ENCODE data around the gene SPHK1.

- no peak for TF ChIP-seq ZNF565 (CRISPR knock-in tag; conservative IDR thresholded peaks at IDR 0.05; ENCODE audit: low read depth)
- no peak for TF ChIP-seq TOX (CRISPR knock-in tag; IDR thresholded peaks at IDR 0.05; ENCODE audit: borderline replicate concordance)
- TF ChIP-seq, protein P1, sequence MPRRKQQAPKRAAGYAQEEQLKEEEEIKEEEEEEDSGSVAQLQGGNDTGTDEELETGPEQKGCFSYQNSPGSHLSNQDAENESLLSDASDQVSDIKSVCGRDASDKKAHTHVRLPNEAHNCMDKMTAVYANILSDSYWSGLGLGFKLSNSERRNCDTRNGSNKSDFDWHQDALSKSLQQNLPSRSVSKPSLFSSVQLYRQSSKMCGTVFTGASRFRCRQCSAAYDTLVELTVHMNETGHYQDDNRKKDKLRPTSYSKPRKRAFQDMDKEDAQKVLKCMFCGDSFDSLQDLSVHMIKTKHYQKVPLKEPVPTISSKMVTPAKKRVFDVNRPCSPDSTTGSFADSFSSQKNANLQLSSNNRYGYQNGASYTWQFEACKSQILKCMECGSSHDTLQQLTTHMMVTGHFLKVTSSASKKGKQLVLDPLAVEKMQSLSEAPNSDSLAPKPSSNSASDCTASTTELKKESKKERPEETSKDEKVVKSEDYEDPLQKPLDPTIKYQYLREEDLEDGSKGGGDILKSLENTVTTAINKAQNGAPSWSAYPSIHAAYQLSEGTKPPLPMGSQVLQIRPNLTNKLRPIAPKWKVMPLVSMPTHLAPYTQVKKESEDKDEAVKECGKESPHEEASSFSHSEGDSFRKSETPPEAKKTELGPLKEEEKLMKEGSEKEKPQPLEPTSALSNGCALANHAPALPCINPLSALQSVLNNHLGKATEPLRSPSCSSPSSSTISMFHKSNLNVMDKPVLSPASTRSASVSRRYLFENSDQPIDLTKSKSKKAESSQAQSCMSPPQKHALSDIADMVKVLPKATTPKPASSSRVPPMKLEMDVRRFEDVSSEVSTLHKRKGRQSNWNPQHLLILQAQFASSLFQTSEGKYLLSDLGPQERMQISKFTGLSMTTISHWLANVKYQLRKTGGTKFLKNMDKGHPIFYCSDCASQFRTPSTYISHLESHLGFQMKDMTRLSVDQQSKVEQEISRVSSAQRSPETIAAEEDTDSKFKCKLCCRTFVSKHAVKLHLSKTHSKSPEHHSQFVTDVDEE (CRISPR knock-in tag; IDR thresholded peaks at IDR 0.05), result no peak
These were observed 38.5 kb downstream of the SPHK1 start for GRCh38 chr17:76422860-76423259.

All from SK-N-SH treated with all-trans-retinoic acid at 6 μM for 48 hours (cell line).